PC-3 (cell line): ENCODE results near the gene APBA2. TPM values are rescaled to one million over a fixed set of nuclear protein-coding genes. Genes with fewer than 3 reads are reported as not detected.

ENCODE experiments used
- ATAC-seq: fragments of 200-7000 bp; cut with Tn5 transposase; 2 replicates; pipeline ENCODE4 v1.9.1; 2020; ENCODE audit warnings: mild to moderate bottlenecking, moderate library complexity
- BruUV-seq: library from RNA; stranded (reverse); fragments of 400-500 nt; replicated peaks from 2 replicates; lab custom pipeline; 2021; lab: Mats Ljungman, UMichigan
- CTCF ChIA-PET: fragments of 300-600 bp; sonication (Branson Sonifier 250); formaldehyde crosslinking; loops from one replicate; lab custom pipeline; 2022; ENCODE audit warnings: antibody characterized with exemption; lab: Charles Lee
- POLR2A ChIA-PET: fragments of 300-600 bp; sonication (Branson Sonifier 250); formaldehyde crosslinking; loops from one replicate; lab custom pipeline; 2022; ENCODE audit warnings: antibody characterized with exemption; ENCODE audit not compliant: unreplicated experiment; lab: Charles Lee
- DNase-seq: peaks from one replicate; pipeline ENCODE4 v3.0.0-alpha.2; 2015
- H2AFZ ChIP-seq: fragments of 300-600 bp; sonication (generic); 2 replicates; pipeline ENCODE4 v1.6.0; 2016; ENCODE audit warnings: antibody characterized with exemption, low read length
- H3F3A ChIP-seq: fragments of 300-600 bp; sonication (generic); one replicate; pipeline ENCODE4 v1.6.0; 2017; ENCODE audit warnings: antibody characterized with exemption, low read length, control low read depth, mild to moderate bottlenecking; ENCODE audit not compliant: unreplicated experiment
- H3K27ac ChIP-seq: fragments of 300-600 bp; sonication (generic); 2 replicates; pipeline ENCODE4 v1.5.1; 2016; ENCODE audit warnings: mild to moderate bottlenecking, low read length
- H3K27me3 ChIP-seq: fragments of 300-600 bp; sonication (generic); 2 replicates; pipeline ENCODE4 v1.6.1; 2016; ENCODE audit warnings: low read length, mixed read lengths
- H3K36me3 ChIP-seq: fragments of 300-600 bp; sonication (generic); 2 replicates; pipeline ENCODE4 v1.6.1; 2016; ENCODE audit warnings: low read depth, mixed run types, low read length, mixed read lengths
- H3K4me1 ChIP-seq: fragments of 300-600 bp; sonication (generic); 2 replicates; pipeline ENCODE4 v1.5.1; 2016; ENCODE audit warnings: low read length; ENCODE audit not compliant: insufficient read depth
- H3K4me2 ChIP-seq: fragments of 300-600 bp; sonication (generic); 2 replicates; pipeline ENCODE4 v1.6.0; 2016; ENCODE audit warnings: low read length
- H3K4me3 ChIP-seq: fragments of 300-600 bp; sonication (generic); 2 replicates; pipeline ENCODE4 v1.5.1; 2016; ENCODE audit warnings: mild to moderate bottlenecking, low read length, mixed read lengths
- H3K79me2 ChIP-seq: fragments of 300-600 bp; sonication (generic); 2 replicates; pipeline ENCODE4 v1.6.1; 2017; ENCODE audit warnings: low read length, mixed read lengths
- H3K9ac ChIP-seq: fragments of 300-600 bp; sonication (generic); 2 replicates; pipeline ENCODE4 v1.6.0; 2016; ENCODE audit warnings: mild to moderate bottlenecking, low read length
- H3K9me2 ChIP-seq: fragments of 300-600 bp; sonication (generic); replicated peaks from 2 replicates; pipeline ENCODE4 v1.6.1; 2016; ENCODE audit warnings: mixed run types, low read length, mixed read lengths
- H3K9me3 ChIP-seq: fragments of 300-600 bp; sonication (generic); 2 replicates; pipeline ENCODE4 v1.6.1; 2016; ENCODE audit warnings: low read length, mixed read lengths
- H4K20me1 ChIP-seq: fragments of 300-600 bp; sonication (generic); 2 replicates; pipeline ENCODE4 v1.6.1; 2016; ENCODE audit warnings: low read length, mixed read lengths
- CTCF ChIP-seq: fragments of 300-600 bp; sonication (generic); conservative IDR thresholded peaks from 2 replicates; pipeline ENCODE4 v1.5.1; 2017; ENCODE audit warnings: antibody characterized with exemption, low read depth, mild to moderate bottlenecking, low read length
- EZH2 ChIP-seq: fragments of 300-600 bp; sonication (generic); IDR thresholded peaks from one replicate; pipeline ENCODE4 v1.6.1; 2017; ENCODE audit warnings: antibody characterized with exemption, mild to moderate bottlenecking, low read length; ENCODE audit not compliant: unreplicated experiment
- EZH2phosphoT487 ChIP-seq: fragments of 300-600 bp; sonication (generic); IDR thresholded peaks from 2 replicates; pipeline ENCODE4 v1.6.1; 2018; ENCODE audit warnings: mild to moderate bottlenecking, antibody characterized with exemption, low read length, borderline replicate concordance
- intact Hi-C: fragments of 100-400 bp; cut with micrococcal nuclease; formaldehyde crosslinking; loops from 2 replicates; pipeline ENCODE4 v1.9.0; 2023
- total RNA-seq: library from RNA; depleted of rRNA; stranded (reverse); fragments of >200 nt; gene quantifications from 2 replicates; pipeline ENCODE4 v1.2.3, GENCODE V29; 2014

APBA2 gene
- total RNA-seq, 1 experiment from 2014 or later: 61.7 TPM

- Histone ChIP-seq H2AFZ (no peak overlapping the region), H3K27ac (no peak overlapping the region), H4K20me1 (no peaks in the 10 kb centered on the region), H3F3A (no peaks in the 10 kb centered on the region), H3K36me3 (no peaks in the 10 kb centered on the region), H3K9me2 (no peaks in the 10 kb centered on the region), H3K4me3 (no peak overlapping the region), H3K79me2 (no peaks in the 10 kb centered on the region), H3K9ac (no peak overlapping the region), H3K9me3 (no peaks in the 10 kb centered on the region), H3K4me1 (no peaks in the 10 kb centered on the region), H3K4me2 (no peak overlapping the region), H3K27me3 (no peaks in the 10 kb centered on the region)
- TF ChIP-seq EZH2phosphoT487 (no peak), CTCF (no peak), EZH2 (no peak)
- no TSS peak for BruUV-seq
- intact Hi-C loops: no loop called here
- POLR2A ChIA-PET: no interaction called here
- CTCF ChIA-PET: no interaction called here
- ATAC-seq: no peak
- DNase-seq: no peak
Measured at GRCh38 chr15:29121369-29121656, 235.5 kb downstream of the APBA2 start.

- Histone ChIP-seq H3K4me3 (no peak overlapping the region), H3F3A (no peaks in the 10 kb centered on the region), H3K9me3 (no peaks in the 10 kb centered on the region), H3K4me2 (no peak overlapping the region), H3K36me3 (no peaks in the 10 kb centered on the region), H4K20me1 (no peaks in the 10 kb centered on the region), H3K27me3 (no peaks in the 10 kb centered on the region), H3K79me2 (no peaks in the 10 kb centered on the region), H2AFZ (no peak overlapping the region), H3K9me2 (no peaks in the 10 kb centered on the region), H3K27ac (no peak overlapping the region), H3K4me1 (no peaks in the 10 kb centered on the region), H3K9ac (no peak overlapping the region)
- DNase-seq (no peak), ATAC-seq (no peak)
- intact Hi-C loops: no loop called here
- TF ChIP-seq CTCF (no peak), EZH2phosphoT487 (no peak)
- CTCF ChIA-PET: no interaction called here
- BruUV-seq: no TSS peak
- POLR2A ChIA-PET: no interaction called here
Measured at GRCh38 chr15:29121907-29122306, 236.1 kb downstream of the APBA2 start.

GRCh38 chr15:29122506-29122905 lies 236.7 kb downstream of the APBA2 start:
- ATAC-seq (no peak), DNase-seq (no peak)
- no peak overlapping the region for H2AFZ ChIP-seq
- H3K4me3 ChIP-seq: no peak overlapping the region
- POLR2A ChIA-PET: no interaction called here
- no peak overlapping the region for H3K4me2 ChIP-seq
- H3K9me2 ChIP-seq: no peaks in the 10 kb centered on the region
- intact Hi-C loops: no loop called here
- CTCF ChIA-PET: no interaction called here
- no peaks in the 10 kb centered on the region for H3K9me3 ChIP-seq
- H3F3A ChIP-seq: no peaks in the 10 kb centered on the region
- H3K36me3 ChIP-seq: no peaks in the 10 kb centered on the region
- no TSS peak for BruUV-seq
- TF ChIP-seq EZH2phosphoT487 (no peak), EZH2 (no peak), CTCF (no peak)
- H4K20me1 ChIP-seq: no peaks in the 10 kb centered on the region
- no peaks in the 10 kb centered on the region for H3K27me3 ChIP-seq
- H3K4me1 ChIP-seq: no peaks in the 10 kb centered on the region
- H3K9ac ChIP-seq: no peak overlapping the region
- no peak overlapping the region for H3K27ac ChIP-seq
- H3K79me2 ChIP-seq: no peaks in the 10 kb centered on the region
